Lung (tissue), 13 donors: ENCODE data around the gene PSMB3. TPM values are rescaled to one million over a fixed set of nuclear protein-coding genes. Genes with fewer than 3 reads are reported as not detected.
A peak's percentile ranks its signal among the peaks of the same experiment; 100 is the strongest.

ENCODE experiments used
- ATAC-seq: fragments of 200-7000 bp; cut with Tn5 transposase; one replicate; pipeline ENCODE4 v1.9.1; 2020; ENCODE audit warnings: moderate number of reproducible peaks; ENCODE audit not compliant: insufficient read depth, low FRiP score
- DNase-seq, 3 donors: peaks; one replicate each; pipeline ENCODE4 v3.0.0-alpha.2; 2013 to 2017
- H3K27ac ChIP-seq, 2 donors: one replicate each; pipeline ENCODE4 v1.5.1; 2013; ENCODE audit warnings: mild to moderate bottlenecking in 2 of 2, moderate library complexity in 2 of 2, control low read depth in 1 of 2, inconsistent platforms in 1 of 2, low read depth in 1 of 2, low read length in 1 of 2
- H3K27me3 ChIP-seq, 3 donors: one replicate each; pipeline ENCODE4 v1.5.1; 2013; ENCODE audit warnings: low read length in 2 of 3; ENCODE audit not compliant: control insufficient read depth in 3 of 3, insufficient read depth in 3 of 3
- H3K36me3 ChIP-seq, 4 donors: one replicate each; pipeline ENCODE4 v1.5.1; 2013; ENCODE audit warnings: low read length in 4 of 4, mild to moderate bottlenecking in 1 of 4, moderate library complexity in 1 of 4; ENCODE audit not compliant: control insufficient read depth in 4 of 4, insufficient read depth in 4 of 4
- H3K4me1 ChIP-seq, 5 donors: one replicate each; pipeline ENCODE4 v1.5.1; 2013; ENCODE audit warnings: low read length in 5 of 5, mild to moderate bottlenecking in 2 of 5, moderate library complexity in 1 of 5; ENCODE audit not compliant: control insufficient read depth in 5 of 5, insufficient read depth in 5 of 5
- H3K4me3 ChIP-seq: one replicate; pipeline ENCODE4 v1.5.1; 2013; ENCODE audit warnings: mild to moderate bottlenecking, control low read depth, moderate library complexity
- H3K9ac ChIP-seq, 2 donors: one replicate each; pipeline ENCODE4 v1.5.1; 2013; ENCODE audit warnings: low read length in 2 of 2, control low read depth in 1 of 2; ENCODE audit not compliant: insufficient read depth in 1 of 2
- H3K9me3 ChIP-seq, 4 donors: one replicate each; pipeline ENCODE4 v1.5.1; 2013; ENCODE audit warnings: low read length in 3 of 4, mild to moderate bottlenecking in 1 of 4, moderate library complexity in 1 of 4; ENCODE audit not compliant: control insufficient read depth in 4 of 4, insufficient read depth in 3 of 4
- WGBS, 2 donors: extraction: QIAGEN DNeasy Blood & Tissue Kit; methylation state at CpG; one replicate each; pipeline ENCODE4 v1.1.7; 2013; 5-methylcytosine and 5-hydroxymethylcytosine counted together
- polyA plus RNA-seq, 2 donors: library from polyadenylated mRNA; stranded (reverse); fragments of 200-250 nt; gene quantifications; one replicate each; pipeline ENCODE4 v1.2.1, GENCODE V29; 2013
- small RNA-seq: library from RNA; depleted of rRNA; stranded (forward); fragments of <200 nt; gene quantifications from one replicate; pipeline ENCODE3, GENCODE V24; 2014; ENCODE audit warnings: low replicate concordance
- total RNA-seq, 2 donors: library from RNA; depleted of rRNA in 1 of 2; stranded (reverse); fragments of >200 nt in 1 of 2; gene quantifications; one replicate each; pipeline ENCODE4 v1.2.1, GENCODE V29; 2014 to 2021
- TF ChIP-seq, protein P1 (sequence below): IDR thresholded peaks from 2 replicates; pipeline ENCODE4 v1.5.1; 2012; ENCODE audit warnings: mild to moderate bottlenecking; ENCODE audit errors: control extremely low read depth, extremely low read depth
- donor health status: control.
- donor health status: control.
- donor health status: Bipolar disorder and iron deficiency.
- donor health status: healthy.
- donor health status: DM: yes; HTN: yes; CAD: no.

The PSMB3 gene
- total and polyA plus RNA-seq, 4 donors, result 81.3 to 374 (median 234) TPM

DNA sequence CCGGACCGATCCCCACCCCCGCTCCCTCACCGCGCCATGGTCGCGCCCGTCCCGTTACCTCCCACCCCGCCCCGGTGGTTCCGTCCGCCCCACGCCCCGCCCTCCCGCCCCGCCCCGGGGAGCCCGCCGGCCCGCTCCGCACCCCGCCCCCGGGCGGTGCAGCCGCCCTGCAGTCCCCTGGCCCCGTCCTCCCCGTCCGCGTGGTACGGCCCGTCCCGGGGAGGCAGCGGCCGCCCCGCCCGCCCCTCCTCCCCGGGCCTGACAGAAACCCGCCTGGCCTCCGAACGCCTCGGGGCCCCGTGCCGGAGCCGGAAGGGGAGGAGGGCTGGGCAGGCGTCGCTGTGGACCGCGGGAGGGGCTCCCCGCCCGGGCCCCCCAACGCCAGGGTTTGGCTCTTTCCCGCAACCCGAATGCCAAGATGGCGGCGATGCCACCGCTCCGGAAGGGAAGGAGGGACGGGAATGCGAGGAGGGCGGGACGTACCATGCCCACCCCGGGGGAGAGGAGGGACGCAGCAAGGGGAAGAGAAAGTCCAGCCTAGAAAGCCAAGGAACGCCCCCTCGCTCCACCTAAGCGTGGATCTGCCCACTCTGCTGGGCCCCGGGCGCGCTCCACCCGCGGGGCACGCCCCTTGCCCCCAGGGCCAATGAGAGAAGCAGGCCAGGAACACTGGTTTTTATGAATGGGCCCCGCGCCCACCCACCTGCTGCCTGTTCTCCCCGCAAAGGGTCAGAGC, 47.1 kb downstream of the PSMB3 start, which contains the start of gene PIP4K2B:
TSS of gene PIP4K2B (minus strand) at position 56 of the 736 bp plus-strand sequence. CDS start 132 bp downstream, outside the sequence.
- 1% methylated on average over 51 to 76 of the region's 76 CpGs for WGBS, 2 donors
- H3K27ac ChIP-seq, result peak within 1 kb of the TSS; percentile 98 to 99
- TF ChIP-seq, protein P1, sequence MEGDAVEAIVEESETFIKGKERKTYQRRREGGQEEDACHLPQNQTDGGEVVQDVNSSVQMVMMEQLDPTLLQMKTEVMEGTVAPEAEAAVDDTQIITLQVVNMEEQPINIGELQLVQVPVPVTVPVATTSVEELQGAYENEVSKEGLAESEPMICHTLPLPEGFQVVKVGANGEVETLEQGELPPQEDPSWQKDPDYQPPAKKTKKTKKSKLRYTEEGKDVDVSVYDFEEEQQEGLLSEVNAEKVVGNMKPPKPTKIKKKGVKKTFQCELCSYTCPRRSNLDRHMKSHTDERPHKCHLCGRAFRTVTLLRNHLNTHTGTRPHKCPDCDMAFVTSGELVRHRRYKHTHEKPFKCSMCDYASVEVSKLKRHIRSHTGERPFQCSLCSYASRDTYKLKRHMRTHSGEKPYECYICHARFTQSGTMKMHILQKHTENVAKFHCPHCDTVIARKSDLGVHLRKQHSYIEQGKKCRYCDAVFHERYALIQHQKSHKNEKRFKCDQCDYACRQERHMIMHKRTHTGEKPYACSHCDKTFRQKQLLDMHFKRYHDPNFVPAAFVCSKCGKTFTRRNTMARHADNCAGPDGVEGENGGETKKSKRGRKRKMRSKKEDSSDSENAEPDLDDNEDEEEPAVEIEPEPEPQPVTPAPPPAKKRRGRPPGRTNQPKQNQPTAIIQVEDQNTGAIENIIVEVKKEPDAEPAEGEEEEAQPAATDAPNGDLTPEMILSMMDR, result no peak
- H3K36me3 ChIP-seq, result peaks cover 13 to 25% (median 17%) of the 10 kb centered on the region in 4 donors
- peak within 1 kb of the TSS; percentile 77 for H3K4me3 ChIP-seq
- DNase-seq (peak; percentile 98 to 99 (median 99)), ATAC-seq (peak; percentile 96)
- H3K4me1 ChIP-seq, result peaks cover 8 to 24% (median 16%) of the 10 kb centered on the region in 5 donors
- H3K9me3 ChIP-seq, result no peaks in the 10 kb centered on the region
- H3K27me3 ChIP-seq, result no peaks in the 10 kb centered on the region
- H3K9ac ChIP-seq, result peak within 1 kb of the TSS; percentile 42 to 53

DNA sequence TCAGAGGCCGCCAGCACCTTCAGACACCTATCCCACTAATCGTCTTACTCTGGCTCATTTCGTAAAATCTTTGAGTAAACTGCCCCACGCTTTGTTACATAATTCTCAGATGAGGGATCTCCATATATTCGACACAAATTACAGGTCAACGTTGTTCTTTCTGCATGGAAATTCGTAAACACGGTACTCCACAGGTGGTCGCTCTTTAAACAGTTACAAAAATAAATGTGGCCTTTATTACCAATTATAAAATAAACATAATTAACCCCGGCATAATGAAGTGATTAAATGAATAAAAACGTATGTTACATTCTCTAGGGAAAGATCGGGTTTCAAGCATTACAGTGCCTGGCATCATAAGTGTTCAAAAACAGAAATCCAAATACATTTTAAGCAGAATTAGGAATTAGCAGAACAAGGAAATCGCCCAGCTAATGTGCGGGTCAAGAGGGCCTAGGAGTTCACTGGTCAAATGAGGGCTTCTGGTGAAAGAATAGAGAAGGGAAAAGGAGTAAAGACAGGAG, 47.8 kb downstream of the PSMB3 start:
- Histone ChIP-seq H3K27me3 (no peaks in the 10 kb centered on the region), H3K27ac (peak overlapping the region; percentile 98 to 99), H3K9me3 (no peaks in the 10 kb centered on the region), H3K4me1 (peaks cover 8 to 24% (median 16%) of the 10 kb centered on the region in 5 donors), H3K9ac (no peak overlapping the region), H3K4me3 (peak overlapping the region; percentile 64), H3K36me3 (peaks cover 13 to 29% (median 20%) of the 10 kb centered on the region in 4 donors)
- TF ChIP-seq, protein P1, result no peak
- no peak for ATAC-seq
- DNase-seq, result no peak
- 18 to 23% methylated on average over 14 of the region's 14 CpGs for WGBS, 2 donors

DNA sequence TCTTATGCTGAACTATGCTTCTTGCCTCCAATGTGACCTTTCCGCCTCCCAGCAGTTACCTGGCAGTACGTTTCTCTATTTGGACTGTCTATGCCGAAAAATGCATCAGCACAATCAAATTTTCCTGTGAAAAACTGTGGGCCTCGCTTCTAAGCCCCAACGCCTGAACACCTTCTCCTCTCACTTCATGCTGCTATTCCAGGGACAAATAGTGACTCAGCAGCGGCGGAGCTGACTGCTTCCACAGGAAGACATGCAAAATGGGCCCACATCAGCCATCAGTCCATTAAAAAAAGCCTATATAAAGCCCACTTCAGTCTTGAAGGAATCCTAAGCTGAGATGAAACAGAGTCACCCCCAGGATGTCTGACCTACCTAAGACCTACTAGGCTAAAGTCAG, 57.3 kb downstream of the PSMB3 start:
- H3K9me3 ChIP-seq, result no peaks in the 10 kb centered on the region
- H3K4me1 ChIP-seq, result no peaks in the 10 kb centered on the region
- TF ChIP-seq, protein P1, result no peak
- no peak for DNase-seq
- no peak for ATAC-seq
- H3K27me3 ChIP-seq, result no peaks in the 10 kb centered on the region
- peaks cover 27 to 55% (median 43%) of the 10 kb centered on the region in 4 donors for H3K36me3 ChIP-seq
- no peak overlapping the region for H3K4me3 ChIP-seq
- WGBS, 2 donors, result 94 to 95% methylated on average over 7 of the region's 7 CpGs
- H3K9ac ChIP-seq, result no peak overlapping the region
- H3K27ac ChIP-seq, result no peak overlapping the region

Small RNA genes lying within 50 kb of the gene (small RNA-seq; reads per million reads assigned to genes)
- gene MIR4726 (0.10 reads per million), gene RNA5SP440 (not detected), gene RNU6-866P (not detected)

Other genes with a start within 250 kb of the PSMB3 start
- 10 to 100 TPM in 1 of 2 donors, 1 to 10 TPM in 1; 2.4 to 15.0 TPM for gene SRCIN1, start 146.8 kb upstream of the PSMB3 start, total RNA-seq
- gene SRCIN1, start 146.8 kb upstream of the PSMB3 start, polyA plus RNA-seq, result 1 to 10 TPM; 1.5 to 2.5 TPM
- gene EPOP, start 77.8 kb upstream of the PSMB3 start, total RNA-seq, result 1 to 10 TPM in 1 of 2 donors, under 1 TPM in 1; 0.40 to 2.8 TPM
- 1 to 10 TPM; 1.6 to 2.8 TPM for gene EPOP, start 77.8 kb upstream of the PSMB3 start, polyA plus RNA-seq
- gene MLLT6, start 47.5 kb upstream of the PSMB3 start, total RNA-seq, result 100 to 1,000 TPM in 1 of 2 donors, 10 to 100 TPM in 1; 70.1 to 108 TPM
- gene MLLT6, start 47.5 kb upstream of the PSMB3 start, polyA plus RNA-seq, result 10 to 100 TPM; 64.0 to 70.6 TPM
- 10 to 100 TPM in 1 of 2 donors, 1 to 10 TPM in 1; 2.4 to 49.7 TPM for gene CISD3, start 22.4 kb upstream of the PSMB3 start, total RNA-seq
- gene CISD3, start 22.4 kb upstream of the PSMB3 start, polyA plus RNA-seq, result 10 to 100 TPM; 34.4 to 41.5 TPM
- gene PCGF2, start 4.4 kb upstream of the PSMB3 start, total RNA-seq, result 10 to 100 TPM; 29.2 to 43.3 TPM
- gene PCGF2, start 4.4 kb upstream of the PSMB3 start, polyA plus RNA-seq, result 10 to 100 TPM; 17.1 to 61.4 TPM
- gene PIP4K2B, start 46.8 kb downstream of the PSMB3 start, total RNA-seq, result 10 to 100 TPM; 42.1 to 42.3 TPM
- 10 to 100 TPM; 16.1 to 16.3 TPM for gene PIP4K2B, start 46.8 kb downstream of the PSMB3 start, polyA plus RNA-seq
- gene CWC25, start 72.6 kb downstream of the PSMB3 start, total RNA-seq, result 10 to 100 TPM; 21.2 TPM
- 10 to 100 TPM; 20.1 to 21.4 TPM for gene CWC25, start 72.6 kb downstream of the PSMB3 start, polyA plus RNA-seq
- 1,000 to 10,000 TPM in 1 of 2 donors, 100 to 1,000 TPM in 1; 989 to 1,269 TPM for gene RPL23, start 101.0 kb downstream of the PSMB3 start, total RNA-seq
- gene RPL23, start 101.0 kb downstream of the PSMB3 start, polyA plus RNA-seq, result 1,000 to 10,000 TPM; 2,276 to 4,467 TPM
- 100 to 1,000 TPM in 1 of 2 donors, 10 to 100 TPM in 1; 78.8 to 140 TPM for gene LASP1, start 117.3 kb downstream of the PSMB3 start, total RNA-seq
- gene LASP1, start 117.3 kb downstream of the PSMB3 start, polyA plus RNA-seq, result 10 to 100 TPM; 65.5 to 85.1 TPM
- gene FBXO47, start 214.7 kb downstream of the PSMB3 start, total RNA-seq, result not detected
- not detected for gene FBXO47, start 214.7 kb downstream of the PSMB3 start, polyA plus RNA-seq